Mesenchymal stem cell (in vitro differentiated cells and primary cell): ENCODE data around the gene RCN2.

Experiments used
- DNase-seq: peaks from one replicate; pipeline ENCODE4 v3.0.0-alpha.2; 2013
- H2AFZ ChIP-seq: one replicate; pipeline ENCODE4 v1.6.1; 2013; ENCODE audit warnings: low read depth, mild to moderate bottlenecking, control low read depth, inconsistent platforms, low read length, moderate library complexity
- H2AK5ac ChIP-seq: 2 replicates; pipeline ENCODE4 v1.6.1; 2013; ENCODE audit warnings: low read length, moderate library complexity, mild to moderate bottlenecking, inconsistent platforms; ENCODE audit not compliant: severe bottlenecking
- H2BK120ac ChIP-seq: one replicate; pipeline ENCODE4 v1.6.1; 2013; ENCODE audit warnings: low read depth, mild to moderate bottlenecking, inconsistent platforms, low read length, moderate library complexity
- H2BK12ac ChIP-seq, 2 experiments: one replicate each; pipeline ENCODE4 v1.6.1; 2013; ENCODE audit warnings: inconsistent platforms in 2 of 2, low read length in 2 of 2, mild to moderate bottlenecking in 2 of 2, moderate library complexity in 2 of 2, control low read depth in 1 of 2
- H2BK15ac ChIP-seq: one replicate; pipeline ENCODE4 v1.6.1; 2013; ENCODE audit warnings: mild to moderate bottlenecking, low read depth, inconsistent platforms; ENCODE audit not compliant: poor library complexity, severe bottlenecking
- H2BK5ac ChIP-seq: 2 replicates; pipeline ENCODE4 v1.6.1; 2013; ENCODE audit warnings: low read depth, mild to moderate bottlenecking, low read length, control low read depth, inconsistent platforms; ENCODE audit not compliant: poor library complexity, severe bottlenecking
- H3K14ac ChIP-seq, 2 experiments: one replicate each; pipeline ENCODE4 v1.6.1; 2013; ENCODE audit warnings: inconsistent platforms in 2 of 2, low read length in 2 of 2, control low read depth in 1 of 2, mild to moderate bottlenecking in 1 of 2, moderate library complexity in 1 of 2
- H3K18ac ChIP-seq, 2 experiments: one replicate each; pipeline ENCODE4 v1.6.1; 2013; ENCODE audit warnings: inconsistent platforms in 2 of 2, low read length in 2 of 2, control low read depth in 1 of 2, low read depth in 1 of 2, mild to moderate bottlenecking in 1 of 2
- H3K23ac ChIP-seq, 2 experiments: one replicate each; pipeline ENCODE4 v1.6.1; 2013; ENCODE audit warnings: inconsistent platforms in 2 of 2, low read length in 2 of 2, mild to moderate bottlenecking in 2 of 2, moderate library complexity in 2 of 2, control low read depth in 1 of 2
- H3K27ac ChIP-seq: 2 replicates; pipeline ENCODE4 v1.5.1; 2013; ENCODE audit warnings: mild to moderate bottlenecking, moderate library complexity, low read length, control low read depth, inconsistent platforms; ENCODE audit not compliant: poor library complexity, severe bottlenecking
- H3K27me3 ChIP-seq, 2 experiments: 2 replicates each; pipeline versions ENCODE4 v1.6.1 to v1.7.0; 2013; ENCODE audit warnings: low read length in 2 of 2, mild to moderate bottlenecking in 2 of 2, moderate library complexity in 2 of 2, control low read depth in 1 of 2, inconsistent platforms in 1 of 2; ENCODE audit not compliant: control insufficient read depth in 1 of 2, insufficient read depth in 1 of 2
- H3K36me3 ChIP-seq, 2 experiments: 2 replicates each; pipeline versions ENCODE4 v1.6.1 to v1.7.0; 2013; ENCODE audit warnings: low read length in 2 of 2, control low read depth in 1 of 2, inconsistent platforms in 1 of 2, low read depth in 1 of 2, mild to moderate bottlenecking in 1 of 2; ENCODE audit not compliant: insufficient read depth in 2 of 2, control insufficient read depth in 1 of 2
- H3K4ac ChIP-seq, 2 experiments: one replicate each; pipeline ENCODE4 v1.6.1; 2013; ENCODE audit warnings: inconsistent platforms in 2 of 2, low read length in 2 of 2, mild to moderate bottlenecking in 2 of 2, moderate library complexity in 2 of 2, control low read depth in 1 of 2, low read depth in 1 of 2
- H3K4me1 ChIP-seq: 2 replicates; pipeline ENCODE4 v1.6.1; 2013; ENCODE audit warnings: low read depth, low read length, control low read depth; ENCODE audit not compliant: control insufficient read depth, insufficient read depth
- H3K4me2 ChIP-seq: 2 replicates; pipeline ENCODE4 v1.6.1; 2013; ENCODE audit warnings: low read length, mild to moderate bottlenecking, inconsistent platforms; ENCODE audit not compliant: poor library complexity, severe bottlenecking
- H3K4me3 ChIP-seq, 2 experiments: 2 replicates each; pipeline versions ENCODE4 v1.5.1 to v1.7.0; 2013; ENCODE audit warnings: low read length in 2 of 2, mild to moderate bottlenecking in 2 of 2, control low read depth in 1 of 2, low read depth in 1 of 2; ENCODE audit not compliant: insufficient read depth in 1 of 2
- H3K79me1 ChIP-seq: replicated peaks from 2 replicates; pipeline ENCODE4 v1.6.1; 2013; ENCODE audit warnings: mild to moderate bottlenecking, control low read depth, low read length, inconsistent platforms; ENCODE audit not compliant: poor library complexity, severe bottlenecking
- H3K9ac ChIP-seq: 2 replicates; pipeline ENCODE4 v1.7.0; 2013; ENCODE audit warnings: mild to moderate bottlenecking, low read length, moderate library complexity
- H3K9me3 ChIP-seq: 2 replicates; pipeline ENCODE4 v1.7.0; 2013; ENCODE audit warnings: mild to moderate bottlenecking, low read length; ENCODE audit not compliant: control insufficient read depth
- H4K8ac ChIP-seq: one replicate; pipeline ENCODE4 v1.6.1; 2013; ENCODE audit warnings: inconsistent platforms, mild to moderate bottlenecking, low read length, moderate library complexity
- H4K91ac ChIP-seq: one replicate; pipeline ENCODE4 v1.6.1; 2013; ENCODE audit warnings: mild to moderate bottlenecking, low read length, inconsistent platforms
- WGBS: methylation state at CpG from one replicate; pipeline ENCODE4 v1.1.7; 2013; ENCODE audit warnings: mixed read lengths; 5-methylcytosine and 5-hydroxymethylcytosine counted together

RCN2 gene

DNA sequence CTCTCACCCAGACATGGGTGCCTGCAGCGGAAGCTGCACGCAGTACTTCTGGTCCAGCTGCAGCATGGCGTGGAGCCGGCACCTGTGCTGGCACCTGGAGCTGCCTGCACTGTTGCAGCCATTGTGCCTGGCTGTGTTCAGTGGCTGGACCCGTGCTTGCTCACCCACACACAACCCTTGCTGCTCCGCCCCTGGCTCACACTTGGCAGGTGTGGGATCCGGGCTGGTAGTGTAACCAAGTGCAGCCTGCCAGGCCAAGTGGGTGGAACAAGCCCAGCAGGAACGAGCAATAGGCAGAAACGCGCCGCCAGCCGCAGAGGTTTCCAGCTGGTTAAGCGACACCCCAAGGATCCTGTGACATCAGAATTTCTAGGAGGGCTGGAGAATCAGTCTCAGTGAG, 15.2 kb upstream of the RCN2 start:
- Histone ChIP-seq H2BK5ac (no peak overlapping the region), H3K27me3 (peaks cover 21 to 54% of the 10 kb centered on the region in 2 experiments), H3K18ac (no peak overlapping the region), H3K79me1 (no peaks in the 10 kb centered on the region), H4K91ac (no peak overlapping the region), H3K23ac (no peak overlapping the region), H3K9me3 (no peaks in the 10 kb centered on the region), H2BK15ac (no peak overlapping the region), H2AFZ (no peak overlapping the region), H3K4ac (no peak overlapping the region), H3K4me1 (no peaks in the 10 kb centered on the region), H3K27ac (no peak overlapping the region), H4K8ac (no peak overlapping the region), H3K4me3 (no peak overlapping the region), H2AK5ac (no peak overlapping the region), H2BK12ac (no peak overlapping the region), H3K36me3 (no peaks in the 10 kb centered on the region), H3K14ac (peak overlapping the region in 1 of 2 experiments; percentile 87), H3K9ac (no peak overlapping the region), H2BK120ac (no peak overlapping the region), H3K4me2 (no peak overlapping the region)
- WGBS: 94% methylated on average over 13 of the region's 13 CpGs
- no peak for DNase-seq

DNA sequence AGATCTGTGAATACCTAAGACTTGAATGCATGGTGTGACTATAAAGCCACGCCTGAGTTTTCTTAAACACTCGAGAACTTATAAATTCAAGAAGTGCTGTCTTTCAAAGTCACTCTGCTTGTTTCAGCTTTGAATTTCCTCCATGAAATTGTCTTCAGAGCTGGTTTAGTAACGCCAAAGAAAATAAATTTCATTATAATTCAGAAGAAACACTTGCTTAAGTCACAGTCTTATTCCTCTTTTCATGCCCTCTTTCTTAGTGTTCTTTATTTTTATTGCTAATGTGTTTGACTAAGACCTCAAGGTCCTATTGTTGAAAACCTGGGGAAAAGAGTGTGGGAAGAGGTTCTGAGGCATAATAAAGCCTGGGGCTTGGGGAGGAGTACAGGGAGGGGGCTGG, 3.3 kb upstream of the RCN2 start:
- WGBS: 94% methylated on average over 3 of the region's 3 CpGs
- no peak overlapping the region for H4K91ac ChIP-seq

DNA sequence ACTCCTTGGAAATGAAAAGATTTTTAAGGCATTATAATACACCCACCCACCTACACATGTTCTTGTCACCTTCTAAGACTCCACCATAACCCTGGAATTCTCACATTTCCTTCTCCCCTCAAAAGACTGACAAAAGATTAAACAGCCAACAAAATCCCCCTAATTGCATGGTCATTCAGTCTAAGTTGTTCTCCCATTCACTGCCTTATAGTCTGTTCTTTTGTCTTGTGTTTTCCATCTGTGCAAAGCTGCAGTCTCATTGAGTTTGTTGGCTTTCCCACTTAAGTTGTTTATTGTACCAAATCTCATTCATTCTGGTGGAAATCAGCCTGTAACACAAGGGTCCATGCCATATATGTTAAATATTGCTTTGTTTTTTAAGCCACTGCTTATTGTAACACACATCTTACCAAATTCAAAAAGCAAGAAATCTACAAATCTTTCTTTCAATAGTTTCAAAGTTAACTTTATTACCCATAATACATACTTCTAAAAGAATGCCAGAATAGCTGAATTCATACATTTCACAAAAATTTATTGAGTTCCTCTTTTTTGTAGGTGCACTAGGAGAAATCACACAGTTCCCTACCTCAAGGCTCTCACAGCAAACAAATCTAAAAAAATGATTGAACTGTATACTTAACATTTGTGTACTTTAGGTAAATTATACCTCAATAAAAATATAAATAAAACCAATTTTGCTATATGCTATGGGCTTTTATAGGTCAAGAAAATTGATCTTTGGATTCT, 2.4 kb upstream of the RCN2 start:
- no peak overlapping the region for H2BK15ac ChIP-seq
- no peak overlapping the region for H3K9ac ChIP-seq
- no peak for DNase-seq
- peaks cover 11% of the 10 kb centered on the region for H3K79me1 ChIP-seq
- no peaks in the 10 kb centered on the region for H3K4me1 ChIP-seq
- no peak overlapping the region for H4K91ac ChIP-seq
- no peak overlapping the region for H3K4ac ChIP-seq
- no peaks in the 10 kb centered on the region for H3K9me3 ChIP-seq
- no peak overlapping the region for H4K8ac ChIP-seq
- H3K4me3 ChIP-seq: no peak overlapping the region
- H3K27me3 ChIP-seq: no peaks in the 10 kb centered on the region
- H2AFZ ChIP-seq: no peak overlapping the region
- no peak overlapping the region for H3K18ac ChIP-seq
- H2AK5ac ChIP-seq: no peak overlapping the region
- no peak overlapping the region for H2BK12ac ChIP-seq
- H3K36me3 ChIP-seq: peaks cover 0 to 10% of the 10 kb centered on the region in 2 experiments
- no peak overlapping the region for H3K4me2 ChIP-seq
- no peak overlapping the region for H3K23ac ChIP-seq
- no peak overlapping the region for H3K27ac ChIP-seq
- H2BK120ac ChIP-seq: no peak overlapping the region
- no peak overlapping the region for H2BK5ac ChIP-seq
- no peak overlapping the region for H3K14ac ChIP-seq

More for the DNA sequence above, 3.3 kb upstream of the RCN2 start:
- Histone ChIP-seq H3K23ac (no peak overlapping the region), H3K79me1 (peaks cover 5% of the 10 kb centered on the region), H3K18ac (no peak overlapping the region), H3K27me3 (no peaks in the 10 kb centered on the region), H2BK15ac (no peak overlapping the region), H3K4ac (no peak overlapping the region), H2BK5ac (no peak overlapping the region), H2AFZ (no peak overlapping the region), H3K4me3 (no peak overlapping the region), H3K4me2 (no peak overlapping the region), H4K8ac (no peak overlapping the region), H3K14ac (no peak overlapping the region), H3K27ac (no peak overlapping the region), H2BK120ac (no peak overlapping the region), H3K9ac (no peak overlapping the region), H3K4me1 (no peaks in the 10 kb centered on the region), H2BK12ac (no peak overlapping the region), H3K36me3 (peaks cover 0 to 2% of the 10 kb centered on the region in 2 experiments), H2AK5ac (no peak overlapping the region), H3K9me3 (no peaks in the 10 kb centered on the region)
- DNase-seq: no peak

DNA sequence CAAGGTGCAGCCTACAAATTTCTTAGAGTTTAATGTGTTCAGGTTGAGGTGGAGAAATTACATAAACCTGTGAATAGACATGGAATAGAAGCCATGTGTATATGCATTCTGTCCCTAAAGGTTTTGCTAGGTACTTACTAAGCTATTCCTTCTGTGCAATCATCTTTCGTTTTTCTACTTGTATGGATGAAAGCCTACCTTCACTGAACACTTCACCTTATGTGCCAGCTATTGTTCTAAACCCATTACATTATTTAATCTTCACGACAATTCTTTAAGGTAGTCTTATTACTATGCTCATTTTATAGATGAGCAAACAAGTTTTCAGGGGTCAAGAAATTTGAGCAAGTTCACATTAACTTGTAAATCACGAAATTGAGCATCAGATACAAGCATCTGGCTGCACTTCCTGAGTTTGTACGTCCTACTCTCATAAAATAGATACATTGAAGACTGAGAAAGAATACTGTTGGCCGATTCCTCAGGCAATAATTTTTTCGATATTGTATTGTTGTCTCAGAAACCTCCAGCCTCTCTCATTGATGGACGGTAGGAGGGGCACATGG, 635 bp upstream of the RCN2 start:
- H3K9me3 ChIP-seq: no peaks in the 10 kb centered on the region
- no peak overlapping the region for H2BK120ac ChIP-seq
- no peak overlapping the region for H2BK5ac ChIP-seq
- H3K36me3 ChIP-seq: peaks cover 0 to 26% of the 10 kb centered on the region in 2 experiments
- peak overlapping the region; percentile 11 to 66 for H3K18ac ChIP-seq
- H3K27ac ChIP-seq: no peak overlapping the region
- H3K27me3 ChIP-seq: no peaks in the 10 kb centered on the region
- no peak overlapping the region for H2AK5ac ChIP-seq
- 53% methylated on average over 5 of the region's 7 CpGs for WGBS
- H3K79me1 ChIP-seq: peaks cover 11% of the 10 kb centered on the region
- no peaks in the 10 kb centered on the region for H3K4me1 ChIP-seq
- peak overlapping the region; percentile 61 for H3K4me2 ChIP-seq
- no peak overlapping the region for H3K23ac ChIP-seq
- H2BK15ac ChIP-seq: no peak overlapping the region
- DNase-seq: no peak
- no peak overlapping the region for H4K91ac ChIP-seq
- H4K8ac ChIP-seq: peak overlapping the region; percentile 30
- peak overlapping the region; percentile 96 for H2AFZ ChIP-seq
- peak overlapping the region; percentile 82 to 97 for H3K4me3 ChIP-seq
- H3K4ac ChIP-seq: no peak overlapping the region
- H2BK12ac ChIP-seq: no peak overlapping the region
- H3K9ac ChIP-seq: peak overlapping the region; percentile 87
- no peak overlapping the region for H3K14ac ChIP-seq
